HUES6 (cell line): ENCODE results near the gene ZP4.
"Not testable (repeated sequence)": the region's sequence is repeated elsewhere in the genome, so short reads cannot be mapped to it uniquely, and the experiment has no call there.

Experiments used
- H3K27ac ChIP-seq: 2 replicates; pipeline ENCODE4 v1.7.0; 2013; ENCODE audit warnings: low read depth, mild to moderate bottlenecking, low read length, inconsistent platforms
- H3K27me3 ChIP-seq: 2 replicates; pipeline ENCODE4 v1.6.1; 2013; ENCODE audit warnings: low read length; ENCODE audit not compliant: control insufficient read depth, insufficient read depth
- H3K36me3 ChIP-seq: 2 replicates; pipeline ENCODE4 v1.6.1; 2013; ENCODE audit warnings: low read length; ENCODE audit not compliant: control insufficient read depth, insufficient read depth
- H3K4me1 ChIP-seq: 2 replicates; pipeline ENCODE4 v1.6.1; 2013; ENCODE audit warnings: low read length; ENCODE audit not compliant: control insufficient read depth, insufficient read depth
- H3K4me3 ChIP-seq: 2 replicates; pipeline ENCODE4 v1.5.1; 2013; ENCODE audit warnings: low read depth, low read length
- H3K9ac ChIP-seq: one replicate; pipeline ENCODE4 v1.6.1; 2013; ENCODE audit warnings: mild to moderate bottlenecking, low read length
- H3K9me3 ChIP-seq: 2 replicates; pipeline ENCODE4 v1.6.1; 2013; ENCODE audit warnings: low read depth, low read length; ENCODE audit not compliant: control insufficient read depth, insufficient read depth

The ZP4 gene

GRCh38 chr1:237857455-237857854 is 33.3 kb downstream of the ZP4 start:
- Histone ChIP-seq H3K4me1 (peaks cover 8% of the 10 kb centered on the region), H3K27ac (no peak overlapping the region), H3K36me3 (no peaks in the 10 kb centered on the region), H3K27me3 (no peaks in the 10 kb centered on the region), H3K9ac (no peak overlapping the region), H3K4me3 (no peak overlapping the region), H3K9me3 (no peaks in the 10 kb centered on the region)

- no peaks in the 10 kb centered on the region for H3K9me3 ChIP-seq
- no peaks in the 10 kb centered on the region for H3K27me3 ChIP-seq
- no peak overlapping the region for H3K27ac ChIP-seq
- no peak overlapping the region for H3K4me3 ChIP-seq
- no peaks in the 10 kb centered on the region for H3K4me1 ChIP-seq
- H3K36me3 ChIP-seq, result no peaks in the 10 kb centered on the region
- no peak overlapping the region for H3K9ac ChIP-seq
Measured at GRCh38 chr1:237852342-237852741, 38.4 kb downstream of the ZP4 start.

GRCh38 chr1:237851210-237851845 is 39.4 kb downstream of the ZP4 start:
- H3K36me3 ChIP-seq, result no peaks in the 10 kb centered on the region
- H3K9me3 ChIP-seq, result no peaks in the 10 kb centered on the region
- no peaks in the 10 kb centered on the region for H3K4me1 ChIP-seq
- H3K27me3 ChIP-seq, result no peaks in the 10 kb centered on the region
- H3K4me3 ChIP-seq, result no peak overlapping the region
- no peak overlapping the region for H3K9ac ChIP-seq
- no peak overlapping the region for H3K27ac ChIP-seq

- not testable (repeated sequence) for H3K9me3 ChIP-seq, H3K9ac ChIP-seq, H3K27me3 ChIP-seq, H3K4me1 ChIP-seq, H3K36me3 ChIP-seq, H3K4me3 ChIP-seq, H3K27ac ChIP-seq
Measured at GRCh38 chr1:237843516-237843915, 47.2 kb downstream of the ZP4 start.

- Histone ChIP-seq H3K36me3 (no peaks in the 10 kb centered on the region), H3K9ac (no peak overlapping the region), H3K27me3 (no peaks in the 10 kb centered on the region), H3K27ac (no peak overlapping the region), H3K4me3 (no peak overlapping the region), H3K4me1 (no peaks in the 10 kb centered on the region), H3K9me3 (no peaks in the 10 kb centered on the region)
Measured at GRCh38 chr1:237841485-237841884, 49.2 kb downstream of the ZP4 start.

- Histone ChIP-seq H3K27me3 (no peaks in the 10 kb centered on the region), H3K9ac (no peak overlapping the region), H3K27ac (no peak overlapping the region), H3K4me1 (peaks cover 5% of the 10 kb centered on the region; the same call in 1 of the 2 replicates), H3K9me3 (no peaks in the 10 kb centered on the region), H3K4me3 (no peak overlapping the region), H3K36me3 (no peaks in the 10 kb centered on the region)
Measured at GRCh38 chr1:237838904-237839534, 51.7 kb downstream of the ZP4 start.

GRCh38 chr1:237838320-237838719 is 52.4 kb downstream of the ZP4 start:
- peaks cover 5% of the 10 kb centered on the region; the same call in 1 of the 2 replicates for H3K4me1 ChIP-seq
- H3K27me3 ChIP-seq, result no peaks in the 10 kb centered on the region
- no peaks in the 10 kb centered on the region for H3K36me3 ChIP-seq
- H3K9me3 ChIP-seq, result no peaks in the 10 kb centered on the region
- H3K9ac ChIP-seq, result no peak overlapping the region
- no peak overlapping the region for H3K4me3 ChIP-seq
- H3K27ac ChIP-seq, result no peak overlapping the region

- H3K9me3 ChIP-seq, result no peaks in the 10 kb centered on the region
- H3K27ac ChIP-seq, result no peak overlapping the region
- no peaks in the 10 kb centered on the region for H3K27me3 ChIP-seq
- H3K9ac ChIP-seq, result no peak overlapping the region
- peaks cover 10% of the 10 kb centered on the region; the same call in 1 of the 2 replicates for H3K4me1 ChIP-seq
- no peaks in the 10 kb centered on the region for H3K36me3 ChIP-seq
- H3K4me3 ChIP-seq, result no peak overlapping the region
Measured at GRCh38 chr1:237834461-237834860, 56.3 kb downstream of the ZP4 start.

- Histone ChIP-seq H3K4me1 (peaks cover 10% of the 10 kb centered on the region; the same call in 1 of the 2 replicates), H3K27ac (no peak overlapping the region)
Measured at GRCh38 chr1:237834048-237834447, 56.7 kb downstream of the ZP4 start.

GRCh38 chr1:237832858-237833257 is 57.9 kb downstream of the ZP4 start:
- H3K27me3 ChIP-seq, result no peaks in the 10 kb centered on the region
- no peaks in the 10 kb centered on the region for H3K9me3 ChIP-seq
- peaks cover 10% of the 10 kb centered on the region; the same call in 1 of the 2 replicates for H3K4me1 ChIP-seq
- H3K27ac ChIP-seq, result no peak overlapping the region
- no peak overlapping the region for H3K4me3 ChIP-seq
- no peak overlapping the region for H3K9ac ChIP-seq
- H3K36me3 ChIP-seq, result no peaks in the 10 kb centered on the region

More at GRCh38 chr1:237834048-237834447, 56.7 kb downstream of the ZP4 start:
- H3K9ac ChIP-seq, result no peak overlapping the region
- H3K9me3 ChIP-seq, result no peaks in the 10 kb centered on the region
- H3K27me3 ChIP-seq, result no peaks in the 10 kb centered on the region
- no peaks in the 10 kb centered on the region for H3K36me3 ChIP-seq
- H3K4me3 ChIP-seq, result no peak overlapping the region
